Neural progenitor cell (in vitro differentiated cells): ENCODE results near the gene ZC3H12D. TPM values are rescaled to one million over a fixed set of nuclear protein-coding genes. Genes with fewer than 3 reads are reported as not detected.

Experiments
- DNase-seq: peaks from one replicate; pipeline ENCODE4 v3.0.0-alpha.2; 2016; ENCODE audit warnings: low spot score
- H2AFZ ChIP-seq: fragments of 200-600 bp; sonication (generic); replicated peaks from 2 replicates; pipeline ENCODE4 v1.6.1; 2016; ENCODE audit warnings: antibody characterized with exemption
- H3F3A ChIP-seq: fragments of 200-600 bp; sonication (generic); 2 replicates; pipeline ENCODE4 v1.6.1; 2016; ENCODE audit warnings: antibody characterized with exemption, low read depth
- H3K27ac ChIP-seq: fragments of 200-600 bp; sonication (generic); 2 replicates; pipeline ENCODE4 v1.5.1; 2016; ENCODE audit warnings: mild to moderate bottlenecking
- H3K27me3 ChIP-seq: fragments of 200-600 bp; sonication (generic); 2 replicates; pipeline ENCODE4 v1.6.1; 2016; ENCODE audit warnings: mild to moderate bottlenecking, moderate library complexity
- H3K36me3 ChIP-seq: fragments of 200-600 bp; sonication (generic); 2 replicates; pipeline ENCODE4 v1.5.1; 2016
- H3K4me1 ChIP-seq: fragments of 200-600 bp; sonication (generic); 2 replicates; pipeline ENCODE4 v1.6.1; 2016; ENCODE audit warnings: mixed run types
- H3K4me2 ChIP-seq: fragments of 200-600 bp; sonication (generic); 2 replicates; pipeline ENCODE4 v1.6.1; 2016
- H3K4me3 ChIP-seq: fragments of 200-600 bp; sonication (generic); 2 replicates; pipeline ENCODE4 v1.5.1; 2016
- H3K79me2 ChIP-seq: fragments of 200-600 bp; sonication (generic); 2 replicates; pipeline ENCODE4 v1.6.1; 2016; ENCODE audit warnings: low read depth
- H3K9ac ChIP-seq: fragments of 200-600 bp; sonication (generic); 2 replicates; pipeline ENCODE4 v1.6.1; 2016
- H3K9me3 ChIP-seq: fragments of 200-600 bp; sonication (generic); 2 replicates; pipeline ENCODE4 v1.5.1; 2016; ENCODE audit warnings: low read depth
- H4K20me1 ChIP-seq: fragments of 200-600 bp; sonication (generic); 2 replicates; pipeline ENCODE4 v1.6.1; 2016; ENCODE audit warnings: low read depth
- H3K27ac Mint-ChIP-seq: 3 replicates; pipeline ENCODE4 v1.8.0; 2021; ENCODE audit warnings: mixed read lengths
- H3K27me3 Mint-ChIP-seq: 2 replicates; pipeline ENCODE4 v1.8.0; 2022; ENCODE audit warnings: low read depth, mild to moderate bottlenecking, inconsistent platforms, moderate library complexity, mixed read lengths; ENCODE audit not compliant: insufficient read depth
- H3K36me3 Mint-ChIP-seq: 3 replicates; pipeline ENCODE4 v1.8.0; 2021; ENCODE audit warnings: mixed read lengths
- H3K4me1 Mint-ChIP-seq: 3 replicates; pipeline ENCODE4 v1.8.0; 2021; ENCODE audit warnings: mixed read lengths
- H3K4me3 Mint-ChIP-seq: 3 replicates; pipeline ENCODE4 v1.8.0; 2021; ENCODE audit warnings: mild to moderate bottlenecking, moderate library complexity, mixed read lengths
- H3K9me3 Mint-ChIP-seq: 3 replicates; pipeline ENCODE4 v1.8.0; 2020; ENCODE audit warnings: mixed read lengths
- CTCF ChIP-seq: fragments of 200-600 bp; sonication (generic); IDR thresholded peaks from 2 replicates; pipeline ENCODE4 v1.5.1; 2017; ENCODE audit warnings: antibody characterized with exemption, mild to moderate bottlenecking
- EZH2 ChIP-seq: fragments of 200-600 bp; sonication (generic); IDR thresholded peaks from 2 replicates; pipeline ENCODE4 v1.6.1; 2017; ENCODE audit warnings: antibody characterized with exemption, mild to moderate bottlenecking, moderate library complexity
- EZH2phosphoT487 ChIP-seq: fragments of 200-600 bp; sonication (generic); IDR thresholded peaks from 2 replicates; pipeline ENCODE4 v1.6.1; 2017; ENCODE audit warnings: antibody characterized with exemption
- total RNA-seq: library from RNA; depleted of rRNA; stranded (reverse); fragments of >200 nt; gene quantifications from 2 replicates; pipeline ENCODE4 v1.2.3, GENCODE V29; 2015; ENCODE audit warnings: low replicate concordance

Gene ZC3H12D
- total RNA-seq, 1 donor from 2014 or later = not detected

GRCh38 chr6:149513915-149514314 lies 29.1 kb upstream of the ZC3H12D start:
- H3K27me3 ChIP-seq = no peaks in the 10 kb centered on the region
- Mint-ChIP-seq H3K4me1 (no peaks in the 10 kb centered on the region), H3K9me3 (no peaks in the 10 kb centered on the region), H3K4me3 (no peak overlapping the region), H3K27me3 (no peaks in the 10 kb centered on the region), H3K36me3 (peaks cover 13% of the 10 kb centered on the region), H3K27ac (no peak overlapping the region)
- H3K4me2 ChIP-seq = no peak overlapping the region
- no peak for DNase-seq
- TF ChIP-seq CTCF = no peak
- TF ChIP-seq EZH2 = no peak
- no peaks in the 10 kb centered on the region for H3K4me1 ChIP-seq
- no peaks in the 10 kb centered on the region for H3K79me2 ChIP-seq
- H3K27ac ChIP-seq = no peak overlapping the region
- no peaks in the 10 kb centered on the region for H4K20me1 ChIP-seq
- peaks cover 6% of the 10 kb centered on the region for H3K36me3 ChIP-seq
- H3F3A ChIP-seq = no peaks in the 10 kb centered on the region
- no peak overlapping the region for H2AFZ ChIP-seq
- no peaks in the 10 kb centered on the region for H3K9me3 ChIP-seq
- H3K9ac ChIP-seq = no peak overlapping the region
- no peak overlapping the region for H3K4me3 ChIP-seq

GRCh38 chr6:149510793-149511512 lies 26.1 kb upstream of the ZC3H12D start:
- Histone ChIP-seq H3K9me3 (no peaks in the 10 kb centered on the region), H2AFZ (no peak overlapping the region), H3K4me3 (no peak overlapping the region), H3K4me2 (no peak overlapping the region), H3K9ac (no peak overlapping the region), H3F3A (no peaks in the 10 kb centered on the region), H3K79me2 (no peaks in the 10 kb centered on the region), H3K27ac (no peak overlapping the region), H3K36me3 (peaks cover 6% of the 10 kb centered on the region), H3K27me3 (no peaks in the 10 kb centered on the region), H4K20me1 (no peaks in the 10 kb centered on the region), H3K4me1 (no peaks in the 10 kb centered on the region)
- no peak for DNase-seq
- H3K27me3 Mint-ChIP-seq = no peaks in the 10 kb centered on the region
- no peak overlapping the region for H3K27ac Mint-ChIP-seq
- peaks cover 14% of the 10 kb centered on the region for H3K36me3 Mint-ChIP-seq
- H3K4me3 Mint-ChIP-seq = no peak overlapping the region
- no peaks in the 10 kb centered on the region for H3K9me3 Mint-ChIP-seq
- no peak for TF ChIP-seq CTCF
- no peak for TF ChIP-seq EZH2phosphoT487
- TF ChIP-seq EZH2 = no peak
- no peaks in the 10 kb centered on the region for H3K4me1 Mint-ChIP-seq

- no peak overlapping the region for H3K27ac Mint-ChIP-seq
- no peaks in the 10 kb centered on the region for H3K9me3 ChIP-seq
- no peak overlapping the region for H3K4me3 Mint-ChIP-seq
- H4K20me1 ChIP-seq = no peaks in the 10 kb centered on the region
- no peaks in the 10 kb centered on the region for H3K4me1 ChIP-seq
- no peak for DNase-seq
- peaks cover 6% of the 10 kb centered on the region for H3K36me3 ChIP-seq
- H2AFZ ChIP-seq = no peak overlapping the region
- H3K27ac ChIP-seq = no peak overlapping the region
- H3K9ac ChIP-seq = no peak overlapping the region
- H3K4me3 ChIP-seq = no peak overlapping the region
- no peaks in the 10 kb centered on the region for H3K27me3 Mint-ChIP-seq
- H3F3A ChIP-seq = no peaks in the 10 kb centered on the region
- no peaks in the 10 kb centered on the region for H3K9me3 Mint-ChIP-seq
- no peak overlapping the region for H3K4me2 ChIP-seq
- H3K4me1 Mint-ChIP-seq = no peaks in the 10 kb centered on the region
- TF ChIP-seq EZH2 (no peak), EZH2phosphoT487 (no peak), CTCF (no peak)
- no peaks in the 10 kb centered on the region for H3K27me3 ChIP-seq
- peaks cover 9% of the 10 kb centered on the region for H3K36me3 Mint-ChIP-seq
- H3K79me2 ChIP-seq = no peaks in the 10 kb centered on the region
Observed at GRCh38 chr6:149508485-149508884, 23.7 kb upstream of the ZC3H12D start.
